ENCODE data around the gene GFRA1. TPM values are rescaled to one million over a fixed set of nuclear protein-coding genes. Genes with fewer than 3 reads are reported as not detected.

Gene GFRA1
- total and polyA plus RNA-seq, 8 donors = 1.9 to 3.5 (median 2.8) TPM

- no peak for ATAC-seq
- Histone ChIP-seq H3K36me3 (no peaks in the 10 kb centered on the region), H3K9me3 (no peaks in the 10 kb centered on the region), H3K4me3 (no peak overlapping the region), H3K4me1 (no peaks in the 10 kb centered on the region), H3K27me3 (no peaks in the 10 kb centered on the region), H3K27ac (no peak overlapping the region)
- DNase-seq = no peak
- intact Hi-C loops (cut with DNase I) = no loop called here
- TF ChIP-seq CTCF (IDR thresholded peaks at IDR 0.05) = no peak
Observed at GRCh38 chr10:116159197-116159596, 113.8 kb downstream of the GFRA1 start.

GRCh38 chr10:116158036-116158435 is 115.0 kb downstream of the GFRA1 start:
- TF ChIP-seq CTCF (IDR thresholded peaks at IDR 0.05) = no peak
- intact Hi-C loops (cut with DNase I) = no loop called here
- DNase-seq (no peak), ATAC-seq (no peak)
- Histone ChIP-seq H3K36me3 (no peaks in the 10 kb centered on the region), H3K9me3 (no peaks in the 10 kb centered on the region), H3K27ac (no peak overlapping the region), H3K4me3 (no peak overlapping the region), H3K27me3 (no peaks in the 10 kb centered on the region), H3K4me1 (no peaks in the 10 kb centered on the region)

GRCh38 chr10:116157485-116157884 is 115.5 kb downstream of the GFRA1 start:
- no peak for TF ChIP-seq CTCF (IDR thresholded peaks at IDR 0.05)
- Histone ChIP-seq H3K4me1 (no peaks in the 10 kb centered on the region), H3K27ac (no peak overlapping the region), H3K9me3 (no peaks in the 10 kb centered on the region), H3K4me3 (no peak overlapping the region), H3K27me3 (no peaks in the 10 kb centered on the region), H3K36me3 (no peaks in the 10 kb centered on the region)
- ATAC-seq (no peak), DNase-seq (no peak)
- intact Hi-C loops (cut with DNase I) = no loop called here

- H3K27ac ChIP-seq = no peak overlapping the region
- DNase-seq = no peak
- no peaks in the 10 kb centered on the region for H3K9me3 ChIP-seq
- TF ChIP-seq CTCF (IDR thresholded peaks at IDR 0.05) = no peak
- H3K36me3 ChIP-seq = no peaks in the 10 kb centered on the region
- no peaks in the 10 kb centered on the region for H3K27me3 ChIP-seq
- H3K4me1 ChIP-seq = no peaks in the 10 kb centered on the region
- intact Hi-C loops (cut with DNase I) = no loop called here
- no peak for ATAC-seq
- H3K4me3 ChIP-seq = no peak overlapping the region
Observed at GRCh38 chr10:116156819-116157218, 116.2 kb downstream of the GFRA1 start.

GRCh38 chr10:116155191-116155590 is 117.8 kb downstream of the GFRA1 start:
- TF ChIP-seq CTCF (IDR thresholded peaks at IDR 0.05) = no peak
- Histone ChIP-seq H3K4me3 (no peak overlapping the region), H3K4me1 (no peaks in the 10 kb centered on the region), H3K9me3 (no peaks in the 10 kb centered on the region), H3K36me3 (no peaks in the 10 kb centered on the region), H3K27ac (no peak overlapping the region), H3K27me3 (no peaks in the 10 kb centered on the region)
- DNase-seq = no peak
- intact Hi-C loops (cut with DNase I) = no loop called here
- ATAC-seq = no peak

All from left lung (tissue), 10 donors.